ENCODE results near the gene TCF21.
"Not testable (repeated sequence)": the region's sequence is repeated elsewhere in the genome, so short reads cannot be mapped to it uniquely, and the experiment has no call there.

TCF21 gene

GRCh38 chr6:133923938-133924593 is 35.2 kb downstream of the TCF21 start:
- peak; percentile 38 for DNase-seq (ENCODE audit: low read depth, low spot score)

DNA sequence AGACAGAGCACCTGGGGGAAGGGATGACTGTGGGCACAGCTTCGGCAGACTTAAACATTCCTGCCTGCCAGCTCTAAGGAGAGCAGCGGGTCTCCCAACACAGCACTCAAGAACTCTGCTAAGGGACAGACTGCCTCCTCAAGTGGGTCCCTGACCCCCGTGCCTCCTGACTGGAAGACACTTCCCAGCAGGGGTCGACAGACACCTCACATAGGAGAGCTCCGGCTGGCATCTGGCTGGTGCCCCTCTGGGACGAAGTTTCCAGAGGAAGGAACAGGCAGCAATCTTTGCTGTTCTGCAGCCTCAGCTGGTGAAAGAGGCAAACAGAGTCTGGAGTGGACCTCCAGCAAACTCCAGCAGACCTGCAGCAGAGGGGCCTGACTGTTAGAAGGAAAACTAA is 42.3 kb downstream of the TCF21 start:
- not testable (repeated sequence) for DNase-seq (ENCODE audit: low read depth, low spot score)

DNA sequence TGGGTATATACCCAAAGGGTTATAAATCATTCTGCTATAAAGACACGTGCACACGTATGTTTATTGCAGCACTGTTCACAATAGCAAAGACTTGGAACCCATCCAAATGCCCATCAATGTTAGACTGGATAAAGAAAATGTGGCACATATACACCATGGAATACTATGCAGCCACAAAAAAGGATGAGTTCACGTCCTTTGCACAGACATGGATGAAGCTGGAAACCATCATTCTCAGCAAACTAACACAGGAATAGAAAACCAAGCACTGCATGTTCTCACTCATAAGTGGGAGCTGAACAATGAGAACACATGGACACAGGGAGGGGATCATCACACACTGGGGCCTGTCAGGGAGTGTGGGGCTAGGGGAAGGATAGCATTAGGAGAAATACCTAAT is 47.4 kb downstream of the TCF21 start:
- DNase-seq (ENCODE audit: low read depth, low spot score), result not testable (repeated sequence)

- DNase-seq (ENCODE audit: low read depth, low spot score), result no peak
Measured at GRCh38 chr6:133937909-133938308, 49.0 kb downstream of the TCF21 start.

DNA sequence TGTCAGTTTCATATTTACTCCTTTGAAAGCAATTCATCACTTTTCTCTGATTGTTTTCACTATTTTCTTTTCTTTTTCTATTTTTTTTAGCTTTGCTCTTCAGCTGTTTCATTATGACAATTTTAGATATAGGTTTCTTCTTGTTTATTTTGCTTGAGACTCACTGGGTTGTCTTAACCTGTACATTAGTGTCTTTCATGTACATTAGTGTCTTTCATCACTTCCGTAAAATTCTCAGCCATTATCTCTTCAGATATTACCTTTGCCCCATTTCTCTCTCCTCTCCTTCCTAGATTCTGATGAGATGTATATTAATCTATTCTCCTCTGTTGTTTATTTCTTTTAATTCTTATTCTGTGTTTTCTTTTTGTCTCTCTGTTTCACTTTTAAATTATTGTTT is 49.6 kb downstream of the TCF21 start:
- no peak for DNase-seq (ENCODE audit: low read depth, low spot score)

DNA sequence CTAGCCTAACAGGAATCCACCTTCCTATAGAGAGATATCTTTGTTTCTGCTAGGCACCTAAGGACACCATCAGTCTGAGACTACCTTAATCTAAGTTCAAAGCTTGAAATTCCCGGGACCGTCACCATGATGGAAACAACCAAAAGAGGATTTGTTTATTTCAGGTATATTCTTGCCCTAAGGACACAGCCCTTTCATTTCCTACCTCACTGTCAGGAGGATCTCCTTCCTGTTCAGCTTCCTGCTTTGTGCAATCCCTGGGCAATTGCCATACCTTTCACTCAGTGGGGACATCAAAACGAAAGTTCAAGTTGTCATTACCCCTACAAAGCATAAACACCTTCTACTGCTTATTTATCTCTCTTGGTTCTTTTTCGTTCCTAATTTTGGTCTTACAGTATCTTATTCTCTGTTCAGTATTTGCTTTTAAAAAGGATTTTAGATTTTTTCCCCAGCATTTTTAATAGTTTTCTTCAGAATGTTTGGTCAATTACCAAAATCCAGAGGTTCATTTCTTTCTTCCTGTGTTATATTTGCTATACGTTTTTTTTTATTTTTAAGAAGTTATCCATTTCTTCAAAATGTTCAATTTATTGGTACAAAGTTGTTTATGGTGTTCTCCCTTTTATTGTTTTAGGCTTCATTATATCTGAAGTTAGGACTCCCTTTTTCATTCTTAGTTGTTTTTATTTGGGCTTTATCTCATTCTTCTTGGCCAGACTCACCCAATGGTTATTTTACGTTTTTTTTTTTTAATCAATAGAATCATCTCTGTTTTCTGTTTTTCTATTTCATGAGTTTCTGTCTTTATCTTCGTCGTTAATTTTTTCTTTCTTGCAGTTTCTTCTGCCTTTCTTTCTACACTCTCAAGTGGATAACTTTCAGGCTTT is 51.1 kb downstream of the TCF21 start:
- DNase-seq (ENCODE audit: low read depth, low spot score), result no peak
